IMR-90 (cell line): ENCODE measurements around the gene RHO. TPM values are rescaled to one million over a fixed set of nuclear protein-coding genes. Genes with fewer than 3 reads are reported as not detected.
A peak's percentile ranks its signal among the peaks of the same experiment; 100 is the strongest.

ENCODE experiments used
- ATAC-seq: fragments of 200-7000 bp; cut with Tn5 transposase; 2 replicates; pipeline ENCODE4 v1.9.1; 2020; ENCODE audit warnings: low read depth, mild to moderate bottlenecking, moderate library complexity
- BruUV-seq: library from RNA; stranded (reverse); fragments of 400-500 nt; replicated peaks from 2 replicates; lab custom pipeline; 2021; lab: Mats Ljungman, UMichigan
- CTCF ChIA-PET: fragments of 300-600 bp; formaldehyde crosslinking; extraction: SDS; loops from one replicate; lab custom pipeline; 2021; ENCODE audit warnings: antibody characterized with exemption; lab: Yijun Ruan, JAX
- POLR2A ChIA-PET: fragments of 300-600 bp; sonication (Branson Sonifier 250); formaldehyde crosslinking; loops from one replicate; lab custom pipeline; 2022; ENCODE audit warnings: antibody characterized with exemption; ENCODE audit not compliant: unreplicated experiment; lab: Charles Lee
- DNase-seq: peaks from one replicate; pipeline ENCODE4 v3.0.0; 2013
- H2AFZ ChIP-seq: replicated peaks from 2 replicates; pipeline ENCODE3; 2013; ENCODE audit warnings: low read length, mild to moderate bottlenecking; ENCODE audit not compliant: poor library complexity
- H2AK5ac ChIP-seq: 2 replicates; pipeline ENCODE4 v1.6.1; 2013; ENCODE audit warnings: low read depth, low read length, inconsistent platforms
- H2AK9ac ChIP-seq: replicated peaks from 2 replicates; pipeline ENCODE3; 2013; ENCODE audit warnings: mild to moderate bottlenecking, low read depth, low read length, moderate library complexity; ENCODE audit not compliant: poor library complexity
- H2BK120ac ChIP-seq: 2 replicates; pipeline ENCODE4 v1.6.1; 2013; ENCODE audit warnings: low read depth, low read length, inconsistent platforms
- H2BK15ac ChIP-seq: 3 replicates; pipeline ENCODE4 v1.6.1; 2013; ENCODE audit warnings: low read depth, low read length, inconsistent platforms
- H2BK20ac ChIP-seq: 2 replicates; pipeline ENCODE4 v1.6.1; 2013; ENCODE audit warnings: low read depth, mild to moderate bottlenecking, inconsistent platforms, low read length, moderate library complexity
- H2BK5ac ChIP-seq: 2 replicates; pipeline ENCODE4 v1.6.1; 2013; ENCODE audit warnings: mild to moderate bottlenecking, low read depth, low read length, inconsistent platforms; ENCODE audit not compliant: poor library complexity, severe bottlenecking
- H3K14ac ChIP-seq: replicated peaks from 2 replicates; pipeline ENCODE4 v1.6.1; 2013; ENCODE audit warnings: low read depth, low read length, inconsistent platforms
- H3K18ac ChIP-seq: 2 replicates; pipeline ENCODE4 v1.6.1; 2013; ENCODE audit warnings: low read depth, low read length, control low read depth
- H3K23ac ChIP-seq: 2 replicates; pipeline ENCODE4 v1.6.1; 2013; ENCODE audit warnings: low read depth, low read length, inconsistent platforms
- H3K27ac ChIP-seq: 2 replicates; pipeline ENCODE4 v1.5.1; 2013; ENCODE audit warnings: mild to moderate bottlenecking, control low read depth, low read length; ENCODE audit not compliant: insufficient read depth
- H3K27me3 ChIP-seq: 2 replicates; pipeline ENCODE4 v1.6.1; 2013; ENCODE audit warnings: low read length; ENCODE audit not compliant: control insufficient read depth, insufficient read depth
- H3K36me3 ChIP-seq: 2 replicates; pipeline ENCODE4 v1.6.1; 2013; ENCODE audit warnings: low read length, mixed read lengths; ENCODE audit not compliant: control insufficient read depth, insufficient read depth
- H3K4ac ChIP-seq: 2 replicates; pipeline ENCODE4 v1.6.1; 2013; ENCODE audit warnings: low read depth, low read length, inconsistent platforms
- H3K4me1 ChIP-seq: 2 replicates; pipeline ENCODE4 v1.6.1; 2013; ENCODE audit warnings: low read length, mixed read lengths; ENCODE audit not compliant: control insufficient read depth, insufficient read depth
- H3K4me2 ChIP-seq: 2 replicates; pipeline ENCODE4 v1.6.1; 2013; ENCODE audit warnings: low read depth, mild to moderate bottlenecking, control low read depth, low read length, moderate library complexity
- H3K4me3 ChIP-seq: 2 replicates; pipeline ENCODE4 v1.5.1; 2013; ENCODE audit warnings: low read depth, mild to moderate bottlenecking, control low read depth, low read length, moderate library complexity; ENCODE audit not compliant: insufficient read depth
- H3K56ac ChIP-seq: 2 replicates; pipeline ENCODE4 v1.6.1; 2013; ENCODE audit warnings: low read length, inconsistent platforms; ENCODE audit not compliant: insufficient read depth; ENCODE audit errors: extremely low read depth
- H3K79me1 ChIP-seq, 2 experiments: 2 replicates each; pipeline ENCODE4 v1.6.1; 2013; ENCODE audit warnings: low read length in 2 of 2, inconsistent platforms in 1 of 2, low read depth in 1 of 2
- H3K9ac ChIP-seq: 2 replicates; pipeline ENCODE4 v1.6.1; 2013; ENCODE audit warnings: low read depth, low read length, control low read depth
- H3K9me1 ChIP-seq: 2 replicates; pipeline ENCODE4 v1.6.1; 2013; ENCODE audit warnings: low read length, inconsistent platforms; ENCODE audit not compliant: insufficient read depth
- H3K9me3 ChIP-seq: 2 replicates; pipeline ENCODE4 v1.6.1; 2013; ENCODE audit warnings: low read length; ENCODE audit not compliant: control insufficient read depth, insufficient read depth
- H4K20me1 ChIP-seq: 2 replicates; pipeline ENCODE4 v1.6.1; 2013; ENCODE audit warnings: low read length, inconsistent platforms; ENCODE audit not compliant: insufficient read depth
- H4K5ac ChIP-seq: 2 replicates; pipeline ENCODE4 v1.6.1; 2013; ENCODE audit warnings: mild to moderate bottlenecking, low read depth, low read length, control low read depth
- H4K8ac ChIP-seq, 2 experiments: 2 replicates each; pipeline ENCODE4 v1.6.1; 2013; ENCODE audit warnings: low read depth in 2 of 2, low read length in 2 of 2, control low read depth in 1 of 2, inconsistent platforms in 1 of 2
- H4K91ac ChIP-seq: 2 replicates; pipeline ENCODE4 v1.6.1; 2013; ENCODE audit warnings: low read depth, low read length, inconsistent platforms; ENCODE audit not compliant: insufficient read depth
- BHLHE40 ChIP-seq: fragments of 150-350 bp; IDR thresholded peaks from 2 replicates; pipeline ENCODE4 v1.6.1; 2016; ENCODE audit warnings: mild to moderate bottlenecking, low read depth, low read length
- CEBPB ChIP-seq: IDR thresholded peaks from 2 replicates; pipeline ENCODE4 v1.6.1; 2012; ENCODE audit warnings: low read depth, low read length, improper control_type of control experiment
- CHD1 ChIP-seq: IDR thresholded peaks from 2 replicates; pipeline ENCODE4 v1.6.1; 2012; ENCODE audit warnings: low read depth, low read length, improper control_type of control experiment
- FOS ChIP-seq: fragments of 150-350 bp; IDR thresholded peaks from 2 replicates; pipeline ENCODE4 v1.6.1; 2016; ENCODE audit warnings: low read depth, low read length
- MAFK ChIP-seq: IDR thresholded peaks from 2 replicates; pipeline ENCODE4 v1.6.1; 2012; ENCODE audit warnings: low read depth, low read length, improper control_type of control experiment
- MAZ ChIP-seq: IDR thresholded peaks from 2 replicates; pipeline ENCODE4 v1.6.1; 2012; ENCODE audit warnings: low read depth, mild to moderate bottlenecking, low read length, improper control_type of control experiment, moderate library complexity, borderline replicate concordance
- NFE2L2 ChIP-seq: fragments of 150-350 bp; IDR thresholded peaks from 2 replicates; pipeline ENCODE4 v1.6.1; 2016; ENCODE audit warnings: low read depth, mild to moderate bottlenecking, low read length
- POLR2A ChIP-seq: IDR thresholded peaks from 2 replicates; pipeline ENCODE4 v1.6.1; 2012; ENCODE audit warnings: mild to moderate bottlenecking, low read depth, low read length
- RAD21 ChIP-seq: IDR thresholded peaks from 2 replicates; pipeline ENCODE4 v1.6.1; 2012; ENCODE audit warnings: low read length, improper control_type of control experiment
- RCOR1 ChIP-seq: IDR thresholded peaks from 2 replicates; pipeline ENCODE4 v1.6.1; 2012; ENCODE audit warnings: mild to moderate bottlenecking, low read length, improper control_type of control experiment; ENCODE audit not compliant: insufficient replicate concordance
- RFX5 ChIP-seq: IDR thresholded peaks from 2 replicates; pipeline ENCODE4 v1.8.0; 2012; ENCODE audit warnings: low read depth, mild to moderate bottlenecking, low read length, moderate library complexity
- SMC3 ChIP-seq: fragments of 150-350 bp; IDR thresholded peaks from 2 replicates; pipeline ENCODE4 v1.6.1; 2016; ENCODE audit warnings: low read depth, mild to moderate bottlenecking, antibody characterized with exemption, low read length, moderate library complexity
- WGBS, 2 experiments: methylation state at CpG; one replicate each; pipeline versions ENCODE4 v1.1.5 to v1.1.7; 2013; ENCODE audit warnings: missing lambda C conversion rate in 2 of 2; ENCODE audit not compliant: insufficient read length in 1 of 2; ENCODE audit errors: extremely low coverage in 2 of 2; 5-methylcytosine and 5-hydroxymethylcytosine counted together
- dilution Hi-C: fragments of 300-500 bp; cut with HindIII; formaldehyde crosslinking; loops from one replicate; pipeline ENCODE4 v1.14.3; 2018; ENCODE audit warnings: low sequenced_read_pairs; ENCODE audit not compliant: unreplicated experiment
- in situ Hi-C: fragments of 300-500 bp; cut with MboI; formaldehyde crosslinking; loops from 3 replicates; pipeline ENCODE4 v1.14.3; 2019; ENCODE audit warnings: low sequenced_read_pairs, inconsistent platforms, mixed read lengths
- intact Hi-C: fragments of 100-400 bp; cut with micrococcal nuclease; formaldehyde crosslinking; loops from 2 replicates; pipeline ENCODE4 v1.10.0; 2022
- polyA plus RNA-seq, 3 experiments: library from polyadenylated mRNA; depleted of rRNA; stranded (reverse); fragments of >200 nt; gene quantifications; 2 replicates each; pipeline ENCODE4 v1.2.3, GENCODE V29; 2012; ENCODE audit warnings: low replicate concordance in 1 of 3
- total RNA-seq: library from RNA; depleted of rRNA; stranded (reverse); fragments of >200 nt; gene quantifications from 2 replicates; pipeline ENCODE4 v1.2.3, GENCODE V29; 2012
- TF ChIP-seq, protein P1 (sequence below): fragments of 150-350 bp; IDR thresholded peaks from 2 replicates; pipeline ENCODE4 v1.6.1; 2017; ENCODE audit warnings: mild to moderate bottlenecking, antibody characterized with exemption, low read length, low read depth
- TF ChIP-seq, protein P2 (sequence below): conservative IDR thresholded peaks from 2 replicates; pipeline ENCODE4 v1.5.1; 2012; ENCODE audit warnings: mild to moderate bottlenecking, low read depth, low read length, improper control_type of control experiment
- TF ChIP-seq, protein P3 (sequence below): fragments of 150-350 bp; IDR thresholded peaks from 2 replicates; pipeline ENCODE4 v1.6.1; 2016; ENCODE audit warnings: low read depth, mild to moderate bottlenecking, low read length, moderate library complexity, borderline replicate concordance

The RHO gene
- total and polyA plus RNA-seq, 2 of the 4 experiments (the other 2 are of a cell fraction): not detected

DNA sequence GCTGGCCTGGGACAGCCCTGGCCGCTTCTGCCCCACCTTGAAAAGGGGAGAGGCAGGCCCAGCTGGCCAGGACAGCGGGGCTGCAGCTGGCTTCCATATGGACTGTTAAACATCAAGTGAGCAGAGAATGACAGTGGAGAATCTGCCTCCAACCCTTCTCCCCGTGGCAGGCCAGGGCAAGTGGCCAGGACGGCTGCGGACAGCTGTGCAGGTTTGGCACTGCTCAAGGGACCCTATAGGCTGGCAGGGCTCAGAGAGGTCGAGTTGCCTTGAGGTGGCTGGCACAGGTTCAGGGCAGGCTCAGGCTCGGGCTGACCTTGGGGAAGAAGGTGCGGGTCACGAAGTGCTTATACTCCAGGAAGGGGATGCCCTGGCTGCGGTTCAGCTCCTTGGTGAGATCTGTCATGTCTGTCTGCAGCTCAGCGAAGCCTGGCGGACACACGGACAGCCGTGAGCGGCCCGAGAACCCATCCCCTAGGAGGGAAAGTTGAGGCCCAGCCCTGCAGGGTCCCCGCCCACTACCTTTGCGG, 38.8 kb downstream of the RHO start:
- intact Hi-C loops: no loop called here
- no peak overlapping the region for H2BK20ac ChIP-seq
- BruUV-seq: no TSS peak
- no peak overlapping the region for H3K18ac ChIP-seq
- in situ Hi-C loops: no loop called here
- no peaks in the 10 kb centered on the region for H3K27me3 ChIP-seq
- peaks cover 2% of the 10 kb centered on the region; the same call in 1 of the 2 replicates for H3K4me1 ChIP-seq
- no peak overlapping the region for H2BK5ac ChIP-seq
- H4K8ac ChIP-seq: no peak overlapping the region
- TF ChIP-seq MAZ (no peak), FOS (no peak), BHLHE40 (no peak), CHD1 (no peak), CEBPB (no peak), POLR2A (no peak), RCOR1 (no peak), NFE2L2 (no peak), MAFK (no peak), SMC3 (no peak), RAD21 (no peak), RFX5 (no peak)
- TF ChIP-seq, protein P1, sequence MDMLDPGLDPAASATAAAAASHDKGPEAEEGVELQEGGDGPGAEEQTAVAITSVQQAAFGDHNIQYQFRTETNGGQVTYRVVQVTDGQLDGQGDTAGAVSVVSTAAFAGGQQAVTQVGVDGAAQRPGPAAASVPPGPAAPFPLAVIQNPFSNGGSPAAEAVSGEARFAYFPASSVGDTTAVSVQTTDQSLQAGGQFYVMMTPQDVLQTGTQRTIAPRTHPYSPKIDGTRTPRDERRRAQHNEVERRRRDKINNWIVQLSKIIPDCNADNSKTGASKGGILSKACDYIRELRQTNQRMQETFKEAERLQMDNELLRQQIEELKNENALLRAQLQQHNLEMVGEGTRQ: no peak
- TF ChIP-seq, protein P2, sequence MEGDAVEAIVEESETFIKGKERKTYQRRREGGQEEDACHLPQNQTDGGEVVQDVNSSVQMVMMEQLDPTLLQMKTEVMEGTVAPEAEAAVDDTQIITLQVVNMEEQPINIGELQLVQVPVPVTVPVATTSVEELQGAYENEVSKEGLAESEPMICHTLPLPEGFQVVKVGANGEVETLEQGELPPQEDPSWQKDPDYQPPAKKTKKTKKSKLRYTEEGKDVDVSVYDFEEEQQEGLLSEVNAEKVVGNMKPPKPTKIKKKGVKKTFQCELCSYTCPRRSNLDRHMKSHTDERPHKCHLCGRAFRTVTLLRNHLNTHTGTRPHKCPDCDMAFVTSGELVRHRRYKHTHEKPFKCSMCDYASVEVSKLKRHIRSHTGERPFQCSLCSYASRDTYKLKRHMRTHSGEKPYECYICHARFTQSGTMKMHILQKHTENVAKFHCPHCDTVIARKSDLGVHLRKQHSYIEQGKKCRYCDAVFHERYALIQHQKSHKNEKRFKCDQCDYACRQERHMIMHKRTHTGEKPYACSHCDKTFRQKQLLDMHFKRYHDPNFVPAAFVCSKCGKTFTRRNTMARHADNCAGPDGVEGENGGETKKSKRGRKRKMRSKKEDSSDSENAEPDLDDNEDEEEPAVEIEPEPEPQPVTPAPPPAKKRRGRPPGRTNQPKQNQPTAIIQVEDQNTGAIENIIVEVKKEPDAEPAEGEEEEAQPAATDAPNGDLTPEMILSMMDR: no peak
- TF ChIP-seq, protein P3, sequence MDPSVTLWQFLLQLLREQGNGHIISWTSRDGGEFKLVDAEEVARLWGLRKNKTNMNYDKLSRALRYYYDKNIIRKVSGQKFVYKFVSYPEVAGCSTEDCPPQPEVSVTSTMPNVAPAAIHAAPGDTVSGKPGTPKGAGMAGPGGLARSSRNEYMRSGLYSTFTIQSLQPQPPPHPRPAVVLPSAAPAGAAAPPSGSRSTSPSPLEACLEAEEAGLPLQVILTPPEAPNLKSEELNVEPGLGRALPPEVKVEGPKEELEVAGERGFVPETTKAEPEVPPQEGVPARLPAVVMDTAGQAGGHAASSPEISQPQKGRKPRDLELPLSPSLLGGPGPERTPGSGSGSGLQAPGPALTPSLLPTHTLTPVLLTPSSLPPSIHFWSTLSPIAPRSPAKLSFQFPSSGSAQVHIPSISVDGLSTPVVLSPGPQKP: no peak
- no peak overlapping the region for H3K4ac ChIP-seq
- H3K23ac ChIP-seq: no peak overlapping the region
- H4K20me1 ChIP-seq: no peaks in the 10 kb centered on the region
- H3K9me1 ChIP-seq: peaks cover 4% of the 10 kb centered on the region; the same call in 1 of the 2 replicates
- no peak for ATAC-seq
- no peak overlapping the region for H3K4me2 ChIP-seq
- no peak overlapping the region for H3K14ac ChIP-seq
- H3K9ac ChIP-seq: no peak overlapping the region
- no peak overlapping the region for H2AK9ac ChIP-seq
- CTCF ChIA-PET: no interaction called here
- H4K5ac ChIP-seq: no peak overlapping the region
- 83% methylated on average over 13 of the region's 18 CpGs; no CpG with 5 or more reads in 1 of the 2 experiments for WGBS, 2 experiments
- no peak overlapping the region for H2BK120ac ChIP-seq
- peaks cover 46% of the 10 kb centered on the region for H3K36me3 ChIP-seq
- dilution Hi-C loops: no loop called here
- H4K91ac ChIP-seq: no peak overlapping the region
- peak overlapping the region; percentile 14 for H2AFZ ChIP-seq
- peak overlapping the region; percentile 43; the same call in 1 of the 2 replicates for H2AK5ac ChIP-seq
- no peak overlapping the region for H2BK15ac ChIP-seq
- H3K4me3 ChIP-seq: no peak overlapping the region
- no peak overlapping the region for H3K56ac ChIP-seq
- POLR2A ChIA-PET: no interaction called here
- H3K9me3 ChIP-seq: no peaks in the 10 kb centered on the region
- DNase-seq: no peak
- H3K27ac ChIP-seq: no peak overlapping the region
- no peaks in the 10 kb centered on the region; a peak in 1 of 4 replicates for H3K79me1 ChIP-seq
